HFFc6 (cell line): ENCODE data around the gene STK33. TPM values are rescaled to one million over a fixed set of nuclear protein-coding genes. Genes with fewer than 3 reads are reported as not detected.
A peak's percentile ranks its signal among the peaks of the same experiment; 100 is the strongest.

Experiments used
- DNase-seq: peaks from one replicate; pipeline ENCODE4 v3.0.0-alpha.2; 2018
- H3K27ac Mint-ChIP-seq: 2 replicates; pipeline ENCODE4 v1.8.0; 2020; ENCODE audit warnings: mild to moderate bottlenecking, mixed read lengths
- H3K27me3 Mint-ChIP-seq: 2 replicates; pipeline ENCODE4 v1.8.0; 2021; ENCODE audit warnings: mild to moderate bottlenecking, moderate library complexity, mixed read lengths; ENCODE audit not compliant: insufficient read depth
- H3K36me3 Mint-ChIP-seq: 2 replicates; pipeline ENCODE4 v1.8.0; 2021; ENCODE audit warnings: low read depth, mixed read lengths
- H3K4me1 Mint-ChIP-seq: 2 replicates; pipeline ENCODE4 v1.8.0; 2020; ENCODE audit warnings: low read depth, mixed read lengths
- H3K4me3 Mint-ChIP-seq: 2 replicates; pipeline ENCODE4 v1.8.0; 2020; ENCODE audit warnings: mild to moderate bottlenecking, moderate library complexity, mixed read lengths
- H3K9me3 Mint-ChIP-seq: 2 replicates; pipeline ENCODE4 v1.8.0; 2020; ENCODE audit warnings: mild to moderate bottlenecking, mixed read lengths
- long read RNA-seq: library from polyadenylated mRNA; unstranded; transcript quantifications from one replicate; pipeline ENCODE4 v2.0.0, GENCODE V29; 2019
- total RNA-seq, 6 experiments: library from RNA; stranded (reverse); fragmentation: NEBNext Ultra II Directional; extraction: Animal tissue kit (Norgen Biotek cat#: 25700); gene quantifications; 2 replicates in 1 of 6; 3 replicates in 5 of 6; pipeline ENCODE4 v1.2.3, GENCODE V29; 2021
- TF ChIP-seq, protein P1 (sequence below): fragments of 200-600 bp; sonication (generic); IDR thresholded peaks from 2 replicates; pipeline ENCODE4 v1.5.0; 2021; ENCODE audit warnings: antibody characterized with exemption, mild to moderate bottlenecking

STK33 gene
- 1 to 10 TPM in 4 of 6 experiments, under 1 TPM in 1, not detected in 1; 0.73 to 4.0 (median 3.8) TPM for total RNA-seq
- long read RNA-seq, partial matches to known transcripts, result 0 of 1 reads
- long read RNA-seq, other reads (novel, unspliced or antisense), result 1 of 1 reads

GRCh38 chr11:8593935-8594909 lies at the start of gene STK33:
STK33 (minus strand) TSS chr11:8594228; CDS start chr11:8474905, 119,323 bp downstream.
- no peaks in the 10 kb centered on the region for H3K9me3 Mint-ChIP-seq
- TF ChIP-seq, protein P1, sequence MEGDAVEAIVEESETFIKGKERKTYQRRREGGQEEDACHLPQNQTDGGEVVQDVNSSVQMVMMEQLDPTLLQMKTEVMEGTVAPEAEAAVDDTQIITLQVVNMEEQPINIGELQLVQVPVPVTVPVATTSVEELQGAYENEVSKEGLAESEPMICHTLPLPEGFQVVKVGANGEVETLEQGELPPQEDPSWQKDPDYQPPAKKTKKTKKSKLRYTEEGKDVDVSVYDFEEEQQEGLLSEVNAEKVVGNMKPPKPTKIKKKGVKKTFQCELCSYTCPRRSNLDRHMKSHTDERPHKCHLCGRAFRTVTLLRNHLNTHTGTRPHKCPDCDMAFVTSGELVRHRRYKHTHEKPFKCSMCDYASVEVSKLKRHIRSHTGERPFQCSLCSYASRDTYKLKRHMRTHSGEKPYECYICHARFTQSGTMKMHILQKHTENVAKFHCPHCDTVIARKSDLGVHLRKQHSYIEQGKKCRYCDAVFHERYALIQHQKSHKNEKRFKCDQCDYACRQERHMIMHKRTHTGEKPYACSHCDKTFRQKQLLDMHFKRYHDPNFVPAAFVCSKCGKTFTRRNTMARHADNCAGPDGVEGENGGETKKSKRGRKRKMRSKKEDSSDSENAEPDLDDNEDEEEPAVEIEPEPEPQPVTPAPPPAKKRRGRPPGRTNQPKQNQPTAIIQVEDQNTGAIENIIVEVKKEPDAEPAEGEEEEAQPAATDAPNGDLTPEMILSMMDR, result no peak
- H3K27me3 Mint-ChIP-seq, result peaks cover 24% of the 10 kb centered on the region
- no peak for DNase-seq
- peaks cover 4% of the 10 kb centered on the region; the same call in 1 of the 2 replicates for H3K4me1 Mint-ChIP-seq
- H3K36me3 Mint-ChIP-seq, result no peaks in the 10 kb centered on the region
- peak within 1 kb of the TSS; percentile 78 for H3K4me3 Mint-ChIP-seq
- H3K27ac Mint-ChIP-seq, result no peak within 1 kb of the TSS

DNA sequence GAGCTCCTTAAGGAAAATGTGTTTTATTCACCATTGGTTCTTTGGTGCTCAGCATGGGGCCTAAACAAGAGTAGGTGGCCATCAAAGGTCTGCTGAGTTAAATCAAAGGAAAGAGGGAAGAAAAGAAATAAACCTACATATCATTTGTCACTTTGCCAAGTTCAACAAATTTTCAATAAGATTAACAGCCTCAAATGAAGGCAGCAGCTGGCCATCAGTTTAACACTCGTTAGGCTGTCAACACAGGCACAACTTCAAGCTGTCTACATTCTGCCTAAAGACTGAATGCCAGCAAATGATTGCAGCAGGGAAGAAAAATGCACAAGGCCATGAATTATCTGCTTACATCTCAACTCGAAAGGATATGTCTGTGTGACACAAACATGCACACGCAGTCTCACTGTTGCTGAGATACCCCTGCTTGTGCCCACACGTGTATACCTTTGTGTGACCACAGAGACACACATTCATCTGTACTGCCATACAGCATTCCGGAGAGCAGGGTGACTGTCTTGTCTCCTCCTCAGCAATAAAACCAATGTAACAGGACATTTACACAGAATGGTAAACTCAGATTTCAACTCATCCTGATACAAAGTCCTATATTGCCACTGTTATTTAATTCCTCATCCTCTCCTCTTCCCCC lies 48.3 kb upstream of the STK33 start:
- peaks cover 22% of the 10 kb centered on the region for H3K36me3 Mint-ChIP-seq
- TF ChIP-seq, protein P1, result no peak
- no peak for DNase-seq

GRCh38 chr11:8641332-8641731 lies 47.3 kb upstream of the STK33 start:
- H3K4me1 Mint-ChIP-seq, result peaks cover 19% of the 10 kb centered on the region
- TF ChIP-seq, protein P1, result no peak
- peaks cover 6% of the 10 kb centered on the region for H3K9me3 Mint-ChIP-seq
- H3K27ac Mint-ChIP-seq, result no peak overlapping the region
- no peaks in the 10 kb centered on the region; the same call in 1 of the 2 replicates for H3K27me3 Mint-ChIP-seq
- DNase-seq, result no peak
- H3K4me3 Mint-ChIP-seq, result no peak overlapping the region
- H3K36me3 Mint-ChIP-seq, result peaks cover 31% of the 10 kb centered on the region

More for the DNA sequence above, 48.3 kb upstream of the STK33 start:
- no peaks in the 10 kb centered on the region for H3K27me3 Mint-ChIP-seq
- no peak overlapping the region for H3K4me3 Mint-ChIP-seq
- peaks cover 19% of the 10 kb centered on the region for H3K4me1 Mint-ChIP-seq
- no peak overlapping the region for H3K27ac Mint-ChIP-seq
- H3K9me3 Mint-ChIP-seq, result no peaks in the 10 kb centered on the region

DNA sequence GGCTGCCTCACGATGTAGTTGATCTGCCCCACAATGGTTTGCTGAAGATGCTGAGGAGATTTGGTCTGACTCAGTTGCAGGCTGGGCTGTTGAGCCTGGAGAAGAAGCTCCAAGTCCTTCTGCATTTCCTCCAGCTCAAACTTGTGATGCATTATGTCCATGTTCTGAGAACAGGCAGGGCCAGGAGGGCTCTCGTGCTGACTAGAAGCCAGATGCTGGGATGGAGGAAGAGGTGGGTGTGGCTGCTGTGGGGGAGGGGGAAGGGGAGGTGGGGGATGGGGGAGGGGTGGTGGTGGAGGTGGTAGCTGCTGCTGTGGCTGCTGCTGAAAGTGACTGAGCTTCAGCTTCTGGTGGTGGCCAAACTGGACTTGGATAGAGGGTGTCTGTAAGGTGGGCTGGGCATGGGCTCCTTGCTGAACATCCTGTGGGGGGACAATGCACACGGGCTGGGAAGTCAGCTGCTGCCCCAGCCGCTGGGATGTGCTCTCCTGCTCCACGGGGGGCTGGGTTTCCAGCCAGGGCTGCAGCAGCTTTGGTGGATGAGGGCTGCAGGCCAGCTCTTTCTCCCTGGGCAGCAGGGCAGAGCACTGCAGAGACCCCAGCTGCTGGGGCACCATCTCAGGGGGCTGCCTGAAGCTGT lies 46.4 kb upstream of the STK33 start:
- H3K4me1 Mint-ChIP-seq, result peaks cover 19% of the 10 kb centered on the region
- TF ChIP-seq, protein P1, result no peak
- no peak overlapping the region for H3K27ac Mint-ChIP-seq
- peaks cover 9% of the 10 kb centered on the region for H3K9me3 Mint-ChIP-seq
- H3K4me3 Mint-ChIP-seq, result no peak overlapping the region
- DNase-seq, result no peak
- no peaks in the 10 kb centered on the region; the same call in 1 of the 2 replicates for H3K27me3 Mint-ChIP-seq
- peaks cover 41% of the 10 kb centered on the region for H3K36me3 Mint-ChIP-seq

- H3K36me3 Mint-ChIP-seq, result peaks cover 43% of the 10 kb centered on the region
- TF ChIP-seq, protein P1, result no peak
These were observed 45.6 kb upstream of the STK33 start for GRCh38 chr11:8639655-8640054.

More at GRCh38 chr11:8639655-8640054, 45.6 kb upstream of the STK33 start:
- Mint-ChIP-seq H3K4me1 (peaks cover 19% of the 10 kb centered on the region), H3K4me3 (no peak overlapping the region), H3K27me3 (peaks cover 1% of the 10 kb centered on the region; the same call in 1 of the 2 replicates), H3K27ac (no peak overlapping the region), H3K9me3 (peaks cover 9% of the 10 kb centered on the region)
- no peak for DNase-seq
